ENCODE data around the gene GIT2. TPM values are rescaled to one million over a fixed set of nuclear protein-coding genes. Genes with fewer than 3 reads are reported as not detected.
"Not testable (repeated sequence)": the region's sequence is repeated elsewhere in the genome, so short reads cannot be mapped to it uniquely, and the experiment has no call there.

The GIT2 gene
- total RNA-seq, 2 donors from 2014 or later, result 87.5 to 94.2 TPM

DNA sequence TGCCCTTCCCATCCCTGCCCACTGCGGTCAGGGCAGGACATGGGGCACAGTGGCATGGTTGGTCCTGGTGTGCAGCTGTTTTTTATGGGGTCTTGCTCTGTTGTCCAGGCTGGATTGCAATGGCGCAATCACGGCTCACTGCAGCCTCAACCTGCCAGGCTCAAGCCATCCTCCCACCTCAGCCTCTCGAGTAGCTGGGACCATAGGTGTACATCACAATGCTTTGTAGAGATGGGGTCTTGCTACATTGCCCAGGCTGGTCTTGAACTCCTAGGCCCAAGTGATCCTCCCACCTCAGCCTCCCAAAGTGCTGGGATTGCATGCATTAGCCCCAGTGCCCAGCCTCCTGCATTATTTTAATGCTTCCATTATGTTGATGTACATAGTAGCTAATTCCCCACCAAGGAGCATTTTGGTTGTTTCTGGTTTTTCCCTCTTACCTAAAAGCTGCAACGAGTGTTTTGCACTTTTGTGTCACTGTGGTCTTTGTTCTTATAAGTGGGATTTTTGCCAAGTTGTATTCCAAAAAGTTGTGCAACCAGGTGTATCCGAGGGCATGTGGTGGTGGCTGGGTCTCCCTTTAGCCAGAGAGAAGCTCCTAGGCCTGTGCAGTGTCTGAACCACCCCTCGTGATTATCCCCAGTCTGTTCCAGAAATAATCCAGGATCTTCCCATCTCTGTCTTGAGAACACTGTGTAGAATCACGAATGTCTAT is 85.8 kb downstream of the GIT2 start:
- H3K4me1 Mint-ChIP-seq (ENCODE audit: low read depth in 2 of 2), result peaks cover 0 to 12% of the 10 kb centered on the region in 2 donors
- H3K27ac Mint-ChIP-seq, result no peak overlapping the region
- no peaks in the 10 kb centered on the region for H3K9me3 Mint-ChIP-seq
- H3K27me3 Mint-ChIP-seq, result no peaks in the 10 kb centered on the region
- no peak overlapping the region for H3K4me3 Mint-ChIP-seq
- ATAC-seq (no peak), DNase-seq (ENCODE audit: low spot score) (no peak)
- peaks cover 27% of the 10 kb centered on the region for H3K36me3 Mint-ChIP-seq

DNA sequence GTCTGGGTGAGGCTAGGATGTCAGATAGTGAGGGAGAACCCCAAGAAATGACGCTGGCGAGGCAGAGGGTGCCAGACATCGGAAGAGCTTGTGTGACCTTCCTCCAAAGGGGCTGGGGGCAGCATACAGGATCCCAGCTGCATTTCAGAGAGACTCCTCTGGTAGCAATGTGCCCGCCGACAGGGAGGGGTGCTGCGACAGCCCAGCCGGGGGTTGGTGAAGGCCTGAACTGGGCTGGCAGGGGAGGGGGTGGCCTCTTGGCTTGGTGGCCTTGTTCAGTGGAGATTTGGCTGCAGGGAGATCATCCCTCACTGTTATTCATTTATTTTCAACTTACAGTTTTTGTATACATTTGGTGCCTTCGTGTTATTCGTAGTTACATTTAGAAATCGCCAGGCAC is 90.9 kb downstream of the GIT2 start:
- H3K27me3 Mint-ChIP-seq, result no peaks in the 10 kb centered on the region
- ATAC-seq (no peak), DNase-seq (ENCODE audit: low spot score) (no peak)
- peaks cover 36% of the 10 kb centered on the region for H3K36me3 Mint-ChIP-seq
- H3K4me3 Mint-ChIP-seq, result no peak overlapping the region
- H3K9me3 Mint-ChIP-seq, result no peaks in the 10 kb centered on the region
- no peak overlapping the region for H3K27ac Mint-ChIP-seq
- peaks cover 17 to 19% of the 10 kb centered on the region in 2 donors for H3K4me1 Mint-ChIP-seq (ENCODE audit: low read depth in 2 of 2)

DNA sequence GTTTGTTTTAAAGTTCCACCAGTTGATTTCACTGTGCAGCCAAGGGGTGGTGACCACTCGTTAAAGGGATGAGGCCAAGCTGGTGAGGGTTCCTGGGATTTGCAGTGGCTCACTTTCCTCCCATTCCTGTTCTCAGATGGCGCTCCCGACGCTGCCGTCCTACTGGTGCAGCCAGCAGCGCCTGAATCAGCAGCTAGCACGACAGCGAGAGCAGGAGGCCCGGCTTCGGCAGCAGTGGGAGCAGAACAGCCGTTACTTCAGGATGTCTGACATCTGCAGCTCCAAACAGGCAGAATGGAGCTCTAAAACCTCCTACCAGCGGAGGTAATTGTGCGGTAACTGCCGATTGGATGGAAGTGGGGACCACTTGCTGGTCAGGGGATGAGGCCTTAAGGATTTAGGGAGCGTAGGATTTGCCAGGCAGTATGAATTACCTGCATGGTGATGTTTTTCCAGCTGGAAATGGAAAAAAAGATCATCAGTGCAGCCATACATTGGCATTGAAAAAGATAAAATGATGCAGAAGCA is 93.2 kb downstream of the GIT2 start:
- ATAC-seq (no peak), DNase-seq (ENCODE audit: low spot score) (no peak)
- Mint-ChIP-seq H3K9me3 (no peaks in the 10 kb centered on the region), H3K27me3 (no peaks in the 10 kb centered on the region), H3K4me3 (no peak overlapping the region), H3K36me3 (peaks cover 26% of the 10 kb centered on the region), H3K4me1 (ENCODE audit: low read depth in 2 of 2) (peaks cover 15 to 25% of the 10 kb centered on the region in 2 donors), H3K27ac (no peak overlapping the region)

DNA sequence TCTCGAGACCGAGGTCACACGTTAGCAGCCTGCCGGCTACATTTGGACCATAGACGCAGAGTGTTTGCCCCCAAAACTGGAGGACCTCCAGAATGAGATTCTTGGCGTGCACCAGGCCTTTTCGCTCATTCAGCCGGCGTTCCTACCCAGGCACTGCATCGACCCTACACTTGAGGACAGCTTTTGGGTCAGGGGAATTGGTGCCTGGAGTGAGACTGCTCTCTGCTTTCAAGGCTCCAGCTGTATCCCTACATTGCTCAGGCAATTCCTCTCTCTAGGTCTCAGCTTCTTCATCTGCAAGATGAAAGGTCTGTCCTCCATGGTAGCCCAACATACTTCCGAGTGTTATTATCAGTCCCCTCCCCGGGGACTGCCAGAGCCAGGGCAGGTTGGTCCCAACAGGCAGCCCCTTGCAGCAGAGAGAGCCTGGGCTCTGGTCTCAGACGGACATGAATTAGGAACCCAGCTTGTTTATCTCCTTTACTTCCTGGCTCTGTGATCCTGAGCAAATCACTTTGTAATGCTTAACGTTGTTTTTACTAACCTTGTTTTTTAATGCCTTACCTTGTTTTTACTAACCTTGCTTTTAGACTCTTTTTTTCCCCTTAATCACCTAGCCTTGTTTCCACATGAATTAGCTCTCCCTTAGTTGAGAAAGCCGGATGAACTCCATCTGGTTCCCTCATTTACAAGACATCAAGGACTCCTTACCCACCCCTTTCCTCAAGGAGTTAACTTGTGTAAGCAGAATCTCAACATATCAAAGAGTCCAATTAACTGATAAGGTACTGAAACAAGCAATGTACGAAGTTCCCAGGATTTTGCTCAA is 95.2 kb downstream of the GIT2 start:
- ATAC-seq (peak in 1 of 2 donors; percentile 21), DNase-seq (ENCODE audit: low spot score) (no peak)
- Mint-ChIP-seq H3K4me3 (peak overlapping the region; percentile 100), H3K27ac (peak overlapping the region; percentile 99), H3K27me3 (no peaks in the 10 kb centered on the region), H3K4me1 (ENCODE audit: low read depth in 2 of 2) (peaks cover 15 to 25% of the 10 kb centered on the region in 2 donors), H3K9me3 (no peaks in the 10 kb centered on the region), H3K36me3 (peaks cover 15% of the 10 kb centered on the region)

DNA sequence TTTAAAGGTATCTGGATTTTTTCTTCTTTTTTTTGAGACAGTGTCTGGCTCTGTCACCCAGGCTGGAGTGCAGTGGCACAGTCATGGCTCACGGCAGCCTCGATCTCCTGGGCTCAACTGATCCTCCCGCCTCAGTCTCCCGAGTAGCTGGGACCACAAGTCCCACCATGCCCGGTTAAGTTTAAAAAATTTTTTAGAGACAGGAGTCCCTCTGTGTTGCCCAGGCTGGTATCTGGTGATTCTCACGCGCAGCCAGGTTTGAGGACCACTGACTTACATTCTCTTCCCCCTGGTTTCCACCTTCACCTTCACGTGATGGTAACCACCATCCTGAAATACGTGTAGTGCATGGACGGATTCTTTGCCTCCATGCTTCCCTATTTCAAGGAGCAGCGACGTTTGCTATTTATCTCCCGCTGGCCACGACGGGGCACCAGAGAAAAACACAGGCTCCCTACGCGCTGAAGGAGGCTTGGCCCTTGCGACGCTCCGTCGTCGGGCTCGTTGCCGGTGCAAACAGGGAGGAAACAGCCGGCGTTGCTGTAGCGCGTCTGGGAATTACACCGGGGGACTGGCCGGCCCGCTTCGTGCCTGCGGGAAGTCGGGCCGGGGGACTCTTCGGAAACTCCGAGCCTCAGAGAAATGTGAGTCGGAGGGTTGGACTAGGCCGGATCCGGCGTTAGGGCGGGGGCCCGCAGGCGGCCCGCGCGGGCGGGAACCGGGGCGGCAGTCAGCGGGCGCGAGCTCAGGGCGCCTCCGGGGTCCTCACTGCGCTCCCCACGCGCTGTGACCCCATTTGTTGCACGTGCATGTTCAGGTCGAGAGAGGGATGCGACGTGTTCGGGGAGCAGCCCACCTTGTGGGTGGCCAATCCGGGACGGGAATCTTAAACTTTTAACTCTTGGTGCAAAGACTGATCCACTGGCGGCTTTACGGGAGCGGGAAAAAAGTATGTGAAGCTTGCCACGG is 96.1 kb downstream of the GIT2 start, which contains the start of gene TCHP:
Gene TCHP, plus strand, starts transcription at position 492 of the 969 bp plus-strand sequence. CDS start 2,753 bp downstream, outside the sequence.
- Mint-ChIP-seq H3K9me3 (no peaks in the 10 kb centered on the region), H3K36me3 (peaks cover 15% of the 10 kb centered on the region), H3K4me1 (ENCODE audit: low read depth in 2 of 2) (peaks cover 15 to 25% of the 10 kb centered on the region in 2 donors), H3K27me3 (no peaks in the 10 kb centered on the region), H3K4me3 (peak within 1 kb of the TSS; percentile 100), H3K27ac (peak within 1 kb of the TSS; percentile 99)
- DNase-seq (ENCODE audit: low spot score) (peak; percentile 84), ATAC-seq (peak; percentile 90 to 92)

DNA sequence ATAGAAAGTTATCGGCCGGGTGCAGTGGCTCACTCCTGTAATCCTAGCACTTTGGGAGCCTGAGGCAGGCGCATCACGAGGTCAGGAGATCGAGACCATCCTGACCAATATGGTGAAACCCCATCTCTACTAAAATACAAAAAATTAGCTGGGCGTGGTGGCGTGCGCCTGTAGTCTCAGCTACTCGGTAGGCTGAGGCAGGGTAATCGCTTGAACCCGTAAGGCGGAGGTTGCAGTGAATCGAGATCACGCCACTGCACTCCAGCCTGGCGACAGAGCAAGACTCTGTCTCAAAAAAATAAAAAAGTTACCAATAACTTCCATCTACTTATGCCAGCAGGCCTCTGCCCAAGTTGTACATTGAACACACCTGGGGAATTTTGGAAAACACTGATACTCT is 96.8 kb downstream of the GIT2 start:
- not testable (repeated sequence) for H3K36me3 Mint-ChIP-seq; H3K27me3 Mint-ChIP-seq; ATAC-seq; H3K9me3 Mint-ChIP-seq; DNase-seq (ENCODE audit: low spot score)
- Mint-ChIP-seq H3K4me1 (ENCODE audit: low read depth in 2 of 2) (peaks cover 15 to 25% of the 10 kb centered on the region in 2 donors), H3K27ac (peak overlapping the region; percentile 99), H3K4me3 (peak overlapping the region; percentile 100)

DNA sequence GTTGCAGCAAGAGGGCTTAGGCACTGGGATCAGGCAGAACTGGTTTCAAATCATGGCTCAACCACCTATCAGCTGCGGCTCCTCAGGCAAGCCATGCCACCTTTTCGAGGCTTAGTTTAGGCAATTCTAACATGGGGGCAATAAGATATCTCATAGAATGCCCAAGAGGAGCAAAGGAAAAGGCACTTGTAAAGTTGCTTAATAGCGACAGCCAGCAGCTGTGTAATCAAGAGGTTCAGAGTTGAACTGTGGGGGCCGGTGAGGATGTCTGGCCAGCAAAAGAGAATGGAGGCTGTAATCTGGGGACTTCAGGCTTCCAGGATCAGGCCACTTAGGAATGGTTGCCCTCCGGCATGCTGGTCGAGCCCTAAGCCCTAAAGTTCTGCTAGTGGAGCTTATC is 99.1 kb downstream of the GIT2 start:
- Mint-ChIP-seq H3K27ac (no peak overlapping the region), H3K27me3 (no peaks in the 10 kb centered on the region), H3K4me3 (no peak overlapping the region), H3K4me1 (ENCODE audit: low read depth in 2 of 2) (peaks cover 29 to 40% of the 10 kb centered on the region in 2 donors), H3K9me3 (no peaks in the 10 kb centered on the region), H3K36me3 (no peaks in the 10 kb centered on the region)
- no peak for ATAC-seq
- DNase-seq (ENCODE audit: low spot score), result no peak

DNA sequence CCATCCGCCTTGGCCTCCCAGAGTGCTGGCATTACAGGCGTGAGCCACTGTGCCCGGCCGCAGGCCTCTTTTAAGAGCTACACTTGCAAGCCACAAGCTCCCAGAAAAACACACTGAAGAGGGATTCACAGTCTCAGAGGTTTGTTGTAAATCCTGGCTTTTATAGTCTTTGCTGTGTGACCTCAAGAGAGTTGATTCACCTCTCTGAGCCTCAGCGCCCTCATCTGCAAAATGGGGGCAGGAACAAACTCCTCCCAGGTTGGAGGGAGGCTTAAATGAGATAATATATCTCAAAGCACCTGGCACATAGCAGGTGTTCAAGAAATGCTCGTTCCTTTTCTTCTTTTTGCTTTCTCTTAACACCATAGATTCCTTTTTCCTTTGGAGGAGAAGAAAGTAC is 100.0 kb downstream of the GIT2 start:
- no peak overlapping the region for H3K4me3 Mint-ChIP-seq
- DNase-seq (ENCODE audit: low spot score) (no peak), ATAC-seq (no peak)
- H3K27me3 Mint-ChIP-seq, result no peaks in the 10 kb centered on the region
- H3K4me1 Mint-ChIP-seq (ENCODE audit: low read depth in 2 of 2), result peaks cover 23 to 34% of the 10 kb centered on the region in 2 donors
- no peak overlapping the region for H3K27ac Mint-ChIP-seq
- H3K9me3 Mint-ChIP-seq, result no peaks in the 10 kb centered on the region
- no peaks in the 10 kb centered on the region for H3K36me3 Mint-ChIP-seq

DNA sequence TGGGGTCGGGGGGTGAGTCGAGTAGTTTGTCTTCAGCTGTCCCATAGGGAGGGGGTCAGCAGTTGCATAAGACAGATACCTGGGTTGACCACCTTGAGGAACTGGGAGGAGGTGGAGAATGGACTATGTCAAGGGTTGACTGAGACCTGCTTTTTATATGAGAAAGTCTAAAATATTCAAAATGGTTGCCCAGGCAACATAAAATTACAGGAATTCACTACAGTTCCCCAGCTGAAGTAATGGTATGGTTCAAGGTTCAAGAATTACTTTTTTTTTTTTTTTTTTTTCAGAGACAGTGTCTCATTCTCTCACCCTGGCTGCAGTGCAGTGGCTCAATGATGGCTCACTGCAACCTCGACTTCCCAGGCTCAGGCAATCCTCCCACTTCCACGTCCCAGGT is 101.2 kb downstream of the GIT2 start:
- peaks cover 19 to 23% of the 10 kb centered on the region in 2 donors for H3K4me1 Mint-ChIP-seq (ENCODE audit: low read depth in 2 of 2)
- DNase-seq (ENCODE audit: low spot score) (no peak), ATAC-seq (no peak)
- no peaks in the 10 kb centered on the region for H3K27me3 Mint-ChIP-seq
- H3K36me3 Mint-ChIP-seq, result no peaks in the 10 kb centered on the region
- no peak overlapping the region for H3K27ac Mint-ChIP-seq
- H3K9me3 Mint-ChIP-seq, result no peaks in the 10 kb centered on the region
- no peak overlapping the region for H3K4me3 Mint-ChIP-seq

DNA sequence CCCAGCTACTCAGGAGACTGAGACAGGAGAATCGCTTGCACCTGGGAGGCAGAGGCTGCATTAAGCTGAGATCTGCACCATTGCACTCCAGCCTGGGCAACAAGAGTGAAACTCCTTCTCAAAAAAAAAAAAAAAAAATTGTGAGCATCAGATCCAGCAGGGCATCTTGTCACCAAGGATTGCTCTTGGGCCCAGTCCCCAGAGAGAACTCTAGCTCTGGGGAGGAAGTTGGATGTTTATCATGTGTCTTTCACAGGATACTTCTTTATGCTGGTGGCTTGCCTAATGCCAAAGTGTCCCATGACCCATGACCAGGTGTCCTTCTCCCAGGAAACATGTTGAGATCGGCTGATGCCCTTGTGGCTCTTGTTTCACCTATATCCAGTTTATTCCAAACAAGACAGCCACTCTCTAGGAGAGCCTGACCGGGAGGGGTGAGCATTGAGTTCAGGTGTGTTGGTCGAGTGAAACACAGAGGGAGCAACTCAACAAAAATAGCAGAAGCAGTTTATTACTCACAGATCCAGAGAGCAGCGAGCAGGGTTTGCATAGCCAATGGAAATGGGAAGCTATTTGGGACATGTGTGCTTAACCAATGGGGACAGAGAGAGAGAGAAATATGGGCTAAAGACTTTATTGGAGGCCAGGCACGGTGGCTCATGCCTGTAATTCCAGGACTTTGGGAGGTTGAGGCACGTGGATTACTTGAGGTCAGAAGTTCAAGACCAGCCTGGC is 102.7 kb downstream of the GIT2 start:
- H3K27ac Mint-ChIP-seq, result peak overlapping the region in 1 of 2 donors; percentile 10
- no peaks in the 10 kb centered on the region for H3K27me3 Mint-ChIP-seq
- H3K36me3 Mint-ChIP-seq, result no peaks in the 10 kb centered on the region
- DNase-seq (ENCODE audit: low spot score) (no peak), ATAC-seq (no peak)
- H3K4me1 Mint-ChIP-seq (ENCODE audit: low read depth in 2 of 2), result peaks cover 32% of the 10 kb centered on the region in 2 donors
- no peak overlapping the region for H3K4me3 Mint-ChIP-seq
- no peaks in the 10 kb centered on the region for H3K9me3 Mint-ChIP-seq

DNA sequence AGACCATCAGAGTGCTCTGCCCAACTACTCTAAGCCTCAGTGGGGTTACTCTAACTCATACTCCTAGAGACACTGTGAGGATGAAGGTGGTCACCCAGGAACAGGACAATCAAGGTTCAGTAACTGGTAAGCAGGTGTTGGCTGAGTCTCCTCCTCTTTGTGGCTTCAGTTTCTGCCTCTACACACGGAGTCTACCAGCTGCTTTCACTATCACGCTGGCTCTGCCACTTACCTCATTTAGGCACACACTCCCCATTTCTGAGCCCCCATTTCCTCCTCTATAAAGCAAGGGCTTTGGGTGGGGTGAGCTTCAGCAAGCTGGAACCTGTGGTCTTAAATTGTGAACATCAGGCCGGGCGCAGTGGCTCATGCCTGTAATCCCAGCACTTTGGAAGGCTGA is 103.4 kb downstream of the GIT2 start:
- DNase-seq (ENCODE audit: low spot score) (no peak), ATAC-seq (peak; percentile 40 to 69)
- Mint-ChIP-seq H3K4me3 (no peak overlapping the region), H3K4me1 (ENCODE audit: low read depth in 2 of 2) (peaks cover 39% of the 10 kb centered on the region in 2 donors), H3K36me3 (no peaks in the 10 kb centered on the region), H3K27me3 (no peaks in the 10 kb centered on the region), H3K9me3 (no peaks in the 10 kb centered on the region), H3K27ac (peak overlapping the region in 1 of 2 donors; percentile 10)

DNA sequence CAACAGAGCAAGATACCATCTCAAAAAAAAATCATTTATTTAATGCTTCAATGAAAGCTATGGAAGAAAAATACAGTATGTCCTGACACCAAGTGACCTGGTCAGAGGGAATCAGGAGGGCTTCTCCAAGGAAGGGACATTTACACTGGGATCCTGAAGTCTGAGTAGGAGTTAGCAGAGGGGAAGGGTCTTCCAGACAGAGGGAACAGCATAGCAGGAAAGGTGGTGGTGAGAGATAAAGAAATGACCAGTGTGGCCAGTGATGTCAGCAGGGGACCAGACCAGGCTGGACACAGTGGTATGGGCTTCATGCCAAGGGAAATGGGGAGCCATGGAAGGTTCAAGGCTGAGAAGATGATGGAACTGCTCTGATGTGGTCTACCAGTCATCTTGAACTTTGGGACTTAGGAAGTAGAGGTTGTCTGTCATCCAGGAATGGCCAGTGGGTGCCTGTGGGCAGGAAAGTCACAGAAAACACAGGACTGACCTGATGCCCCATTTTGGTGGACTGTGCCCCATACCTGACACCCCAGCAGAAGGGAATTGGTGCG is 103.9 kb downstream of the GIT2 start:
- H3K9me3 Mint-ChIP-seq, result no peaks in the 10 kb centered on the region
- H3K4me3 Mint-ChIP-seq, result peak overlapping the region; percentile 50
- ATAC-seq (no peak), DNase-seq (ENCODE audit: low spot score) (no peak)
- no peaks in the 10 kb centered on the region for H3K27me3 Mint-ChIP-seq
- H3K36me3 Mint-ChIP-seq, result no peaks in the 10 kb centered on the region
- H3K27ac Mint-ChIP-seq, result peak overlapping the region; percentile 10 to 48
- peaks cover 44% of the 10 kb centered on the region in 2 donors for H3K4me1 Mint-ChIP-seq (ENCODE audit: low read depth in 2 of 2)

Data from natural killer cell treated with Interleukin-12 subunit alpha and Interleukin-12 subunit beta and Interleukin-15 and Interleukin-18, amount 100 ng/mL, for 72 hours (primary cell).